Lung microvascular endothelial cell (primary cell): ENCODE results near the gene HOXD1. TPM values are rescaled to one million over a fixed set of nuclear protein-coding genes. Genes with fewer than 3 reads are reported as not detected.

Experiments
- DNase-seq, 2 donors: peaks; one replicate each; pipeline versions ENCODE4 v3.0.0 to v3.0.0-alpha.2; 2010; ENCODE audit warnings: low read depth in 2 of 2
- total RNA-seq: library from RNA; depleted of rRNA; stranded (reverse); fragments of >200 nt; gene quantifications from 2 replicates; pipeline ENCODE4 v1.2.1, GENCODE V29; 2014

HOXD1 gene
- total RNA-seq, 1 donor from 2014 or later = 6.7 TPM

DNA sequence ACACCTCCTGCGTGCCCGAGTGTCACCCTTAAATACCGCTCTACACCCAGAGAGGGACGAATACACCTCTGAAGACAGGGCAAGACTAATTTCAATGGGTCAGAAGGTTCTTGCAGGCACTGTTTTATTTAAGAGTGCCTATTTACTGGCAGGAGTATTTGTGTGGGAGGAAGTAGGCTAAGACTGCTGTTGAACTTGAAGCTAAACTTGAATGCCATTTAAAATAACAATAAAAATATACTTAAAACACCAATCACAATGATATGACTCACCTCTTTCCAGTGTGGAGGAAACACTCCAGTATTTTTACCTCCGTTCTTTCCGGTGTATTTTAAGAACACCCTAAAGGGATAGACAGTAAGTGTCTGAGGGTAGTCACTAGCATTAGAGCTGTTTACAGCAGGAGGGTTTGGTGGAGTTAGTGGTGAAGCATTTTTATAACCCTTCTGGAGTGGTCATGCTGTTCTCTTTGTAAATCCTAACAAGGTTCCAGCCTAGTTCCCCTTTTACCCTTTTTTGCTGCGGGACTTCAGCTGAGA is 9.6 kb upstream of the HOXD1 start:
- peak; percentile 47 to 59 for DNase-seq

DNA sequence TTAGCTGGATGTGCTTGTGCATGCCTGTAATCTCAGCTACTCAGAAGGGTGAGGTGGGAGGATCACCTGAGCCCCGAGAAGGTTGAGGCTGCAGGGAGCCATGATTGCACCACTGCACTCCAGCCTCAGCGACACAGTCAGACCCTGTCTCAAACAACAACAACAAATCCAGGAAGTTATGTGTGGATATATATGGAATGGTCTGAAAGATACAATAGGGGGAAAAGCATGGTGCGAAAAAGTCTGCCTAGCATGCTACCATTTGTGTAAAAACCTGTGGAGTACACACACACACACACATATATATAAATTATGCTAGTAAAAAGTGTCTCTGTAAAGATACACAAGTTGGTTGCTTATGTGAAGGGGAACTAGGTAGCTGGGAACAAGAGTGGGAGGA is 6.9 kb upstream of the HOXD1 start:
- DNase-seq = peak in 1 of 2 donors; percentile 78

DNA sequence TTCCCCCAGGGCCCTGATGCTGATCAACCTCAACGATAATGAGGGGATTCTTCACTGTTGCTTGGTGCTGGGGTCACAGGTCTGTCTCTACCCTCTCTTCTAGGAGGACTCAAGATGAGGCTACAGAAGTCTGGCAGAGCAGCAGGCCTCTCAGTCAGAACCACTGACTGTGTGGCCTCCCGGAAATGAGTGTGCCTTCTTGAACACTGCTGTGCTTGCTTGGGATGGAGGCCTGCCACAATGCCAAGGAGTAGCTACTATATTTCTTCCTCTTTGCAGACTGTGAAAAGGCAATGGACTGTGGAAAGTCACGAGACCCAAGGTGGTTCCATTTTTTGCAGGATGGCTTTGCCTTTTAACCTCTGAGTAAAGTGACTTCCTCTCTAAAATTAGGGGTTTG is 5.8 kb upstream of the HOXD1 start:
- peak in 1 of 2 donors; percentile 32 for DNase-seq

DNA sequence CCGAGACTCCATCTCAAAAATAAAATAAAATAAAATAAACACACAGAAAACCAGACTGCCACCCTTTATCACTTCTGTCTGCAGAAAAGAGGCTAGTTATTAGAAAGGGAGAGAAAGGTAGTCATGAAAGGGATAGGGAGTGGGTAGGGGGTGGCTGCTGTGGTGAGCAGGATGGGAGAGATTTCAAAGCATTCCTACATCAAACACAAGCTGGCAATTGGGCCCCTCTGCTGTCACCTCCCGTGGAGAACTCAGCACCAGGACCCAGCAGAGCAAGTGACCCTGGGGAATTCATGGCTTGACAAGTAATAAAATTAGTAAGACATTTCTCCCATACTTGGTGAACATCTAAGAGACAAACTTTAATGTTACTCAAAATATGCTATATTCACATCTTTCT is 3.7 kb upstream of the HOXD1 start:
- no peak for DNase-seq

DNA sequence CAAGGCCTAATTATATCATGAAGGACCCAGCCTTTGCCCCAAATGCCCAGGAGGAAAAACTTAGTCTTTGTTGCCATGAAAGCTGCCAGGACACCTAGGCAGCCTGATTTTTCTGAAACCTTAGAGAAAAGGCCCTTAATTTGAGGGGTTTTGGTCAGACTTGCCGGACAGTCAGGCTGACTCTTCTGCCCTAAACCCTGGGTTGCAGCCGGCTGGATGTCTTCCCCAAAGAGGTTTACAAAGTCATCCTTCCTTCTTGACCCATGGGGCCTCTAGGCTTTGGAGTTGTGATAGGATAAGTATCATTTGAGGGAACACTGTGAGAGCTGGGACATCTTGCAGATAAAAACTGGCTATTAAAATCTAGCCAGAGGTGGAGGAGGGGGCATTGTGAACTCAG is 2.4 kb upstream of the HOXD1 start:
- no peak for DNase-seq

DNA sequence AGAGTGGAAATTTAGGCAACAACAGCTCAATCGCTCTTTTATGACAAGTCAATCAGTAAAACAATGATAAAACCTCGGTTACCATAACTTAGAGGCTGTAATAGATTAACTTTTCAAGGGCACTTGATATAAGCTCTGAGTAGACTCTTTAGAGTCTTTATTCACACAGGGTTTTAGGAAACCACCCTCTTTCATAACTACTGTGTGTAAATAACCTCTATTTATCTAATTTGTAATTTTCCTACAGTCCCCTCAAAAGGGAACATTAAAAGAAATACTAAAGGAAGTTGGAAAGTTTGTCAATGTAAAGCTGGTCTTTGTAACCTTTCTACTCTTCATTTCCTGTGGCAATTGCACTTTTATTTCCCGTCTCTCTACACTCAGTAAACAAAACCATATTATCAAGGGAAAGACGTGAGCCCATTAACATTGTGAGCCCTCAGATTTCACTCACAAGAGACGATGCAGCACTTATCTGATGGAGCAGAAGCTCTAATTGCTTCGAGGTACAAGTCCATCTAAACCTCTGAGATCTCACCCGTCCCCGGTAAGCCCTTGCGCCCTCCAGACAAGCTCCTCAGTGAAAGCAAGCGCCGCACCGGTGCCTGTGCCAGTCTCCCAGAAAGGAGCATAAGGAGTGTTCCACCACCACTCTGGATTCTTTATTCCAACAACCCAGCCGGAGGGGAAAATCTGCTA is 1.1 kb upstream of the HOXD1 start:
- peak in 1 of 2 donors; percentile 50 for DNase-seq

DNA sequence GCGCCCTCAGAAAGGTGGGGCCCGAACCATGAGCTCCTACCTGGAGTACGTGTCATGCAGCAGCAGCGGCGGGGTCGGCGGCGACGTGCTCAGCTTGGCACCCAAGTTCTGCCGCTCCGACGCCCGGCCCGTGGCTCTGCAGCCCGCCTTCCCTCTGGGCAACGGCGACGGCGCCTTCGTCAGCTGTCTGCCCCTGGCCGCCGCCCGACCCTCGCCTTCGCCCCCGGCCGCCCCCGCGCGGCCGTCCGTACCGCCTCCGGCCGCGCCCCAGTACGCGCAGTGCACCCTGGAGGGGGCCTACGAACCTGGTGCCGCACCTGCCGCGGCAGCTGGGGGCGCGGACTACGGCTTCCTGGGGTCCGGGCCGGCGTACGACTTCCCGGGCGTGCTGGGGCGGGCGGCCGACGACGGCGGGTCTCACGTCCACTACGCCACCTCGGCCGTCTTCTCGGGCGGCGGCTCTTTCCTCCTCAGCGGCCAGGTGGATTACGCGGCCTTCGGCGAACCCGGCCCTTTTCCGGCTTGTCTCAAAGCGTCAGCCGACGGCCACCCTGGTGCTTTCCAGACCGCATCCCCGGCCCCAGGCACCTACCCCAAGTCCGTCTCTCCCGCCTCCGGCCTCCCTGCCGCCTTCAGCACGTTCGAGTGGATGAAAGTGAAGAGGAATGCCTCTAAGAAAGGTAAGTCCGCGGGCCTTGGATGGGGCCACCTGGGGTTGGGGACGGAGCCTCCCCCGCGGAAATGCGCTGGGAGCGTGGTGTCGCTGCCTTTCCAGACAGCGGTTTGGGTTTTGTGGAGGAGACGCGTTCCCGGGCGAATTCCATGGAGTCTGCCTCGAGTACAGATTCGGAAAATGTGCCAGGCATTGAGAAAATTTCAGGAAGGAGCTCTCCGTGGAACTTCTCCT is 559 bp downstream of the HOXD1 start:
- peak in 1 of 2 donors; percentile 40 for DNase-seq

DNA sequence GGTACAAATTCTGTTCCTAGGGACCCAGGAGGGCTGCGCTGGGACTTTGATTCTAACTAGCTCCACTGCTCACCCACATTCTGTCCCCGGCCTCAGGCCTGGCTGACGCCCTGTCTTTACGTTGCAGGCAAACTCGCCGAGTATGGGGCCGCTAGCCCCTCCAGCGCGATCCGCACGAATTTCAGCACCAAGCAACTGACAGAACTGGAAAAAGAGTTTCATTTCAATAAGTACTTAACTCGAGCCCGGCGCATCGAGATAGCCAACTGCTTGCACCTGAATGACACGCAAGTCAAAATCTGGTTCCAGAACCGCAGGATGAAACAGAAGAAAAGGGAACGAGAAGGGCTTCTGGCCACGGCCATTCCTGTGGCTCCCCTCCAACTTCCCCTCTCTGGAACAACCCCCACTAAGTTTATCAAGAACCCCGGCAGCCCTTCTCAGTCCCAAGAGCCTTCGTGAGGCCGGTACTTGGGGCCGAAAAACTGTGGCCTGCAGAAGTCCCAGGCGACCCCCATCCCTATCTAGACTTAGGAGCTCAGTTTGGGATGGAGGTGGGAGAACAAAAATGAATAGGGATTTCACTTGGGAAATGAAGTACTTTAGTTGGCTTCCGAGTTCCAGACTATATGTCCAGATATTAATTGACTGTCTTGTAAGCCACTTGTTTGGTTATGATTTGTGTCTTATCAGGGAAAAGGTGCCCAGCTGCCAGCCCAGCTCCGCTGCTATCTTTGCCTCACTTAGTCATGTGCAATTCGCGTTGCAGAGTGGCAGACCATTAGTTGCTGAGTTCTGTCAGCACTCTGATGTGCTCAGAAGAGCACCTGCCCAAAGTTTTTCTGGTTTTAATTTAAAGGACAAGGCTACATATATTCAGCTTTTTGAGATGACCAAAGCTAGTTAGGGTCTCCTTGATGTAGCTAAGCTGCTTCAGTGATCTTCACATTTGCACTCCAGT is 1.5 kb downstream of the HOXD1 start:
- DNase-seq = peak; percentile 14 to 35

DNA sequence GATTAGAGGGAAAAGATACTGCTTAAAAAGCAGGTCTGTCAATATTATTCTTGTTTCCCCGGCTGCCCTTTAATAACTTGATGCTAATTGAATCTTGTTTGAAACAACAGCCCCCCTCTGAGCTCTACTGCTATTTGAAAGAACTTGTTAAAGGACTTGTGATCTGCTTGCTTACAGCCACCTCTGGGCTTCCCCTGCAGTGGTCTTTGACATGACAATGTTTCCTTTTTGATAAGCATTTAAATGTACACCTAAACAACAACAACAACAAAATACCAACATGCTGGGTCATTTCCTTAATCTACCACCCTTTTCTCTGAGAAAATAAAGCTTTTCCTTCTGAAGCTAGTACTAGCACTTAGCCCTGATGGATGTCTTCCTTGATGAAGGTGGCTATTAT is 3.9 kb downstream of the HOXD1 start:
- no peak for DNase-seq

DNA sequence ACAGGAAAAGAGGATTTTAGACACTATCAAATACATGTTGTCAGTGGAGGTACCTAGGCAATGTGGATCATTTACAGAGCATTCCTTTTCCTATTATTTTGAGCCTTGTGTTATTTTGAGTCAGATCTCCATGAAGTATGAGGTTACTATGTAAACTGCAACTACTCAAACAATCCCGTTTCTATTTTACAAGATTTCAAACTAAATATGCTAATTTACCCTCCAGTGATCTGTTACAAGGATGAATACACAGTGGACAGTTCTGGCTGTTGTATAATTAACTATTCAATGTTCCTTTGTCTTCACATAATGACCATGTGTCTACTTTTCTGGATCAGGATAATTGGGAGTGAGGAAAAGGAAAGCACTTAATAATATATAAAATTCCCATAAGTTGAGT is 4.6 kb downstream of the HOXD1 start:
- no peak for DNase-seq

DNA sequence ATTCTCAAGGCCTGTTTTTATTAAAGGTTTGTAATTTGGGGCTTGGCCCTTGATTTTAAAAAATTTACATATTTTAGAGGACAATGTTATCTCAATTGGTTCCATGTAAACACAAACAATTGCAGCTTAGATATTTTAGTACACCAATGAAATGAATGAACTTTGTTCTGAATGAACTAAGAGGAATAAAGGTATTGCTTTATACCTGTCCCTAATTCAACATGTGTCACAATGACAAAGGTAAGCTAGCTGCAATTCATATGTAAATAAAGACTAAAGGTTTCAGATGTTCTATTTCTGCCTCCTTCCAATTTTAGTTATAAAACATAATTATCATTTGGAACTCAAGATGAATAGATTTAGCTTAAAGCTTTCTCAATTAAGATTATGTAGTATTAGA is 11.4 kb downstream of the HOXD1 start:
- DNase-seq = no peak

DNA sequence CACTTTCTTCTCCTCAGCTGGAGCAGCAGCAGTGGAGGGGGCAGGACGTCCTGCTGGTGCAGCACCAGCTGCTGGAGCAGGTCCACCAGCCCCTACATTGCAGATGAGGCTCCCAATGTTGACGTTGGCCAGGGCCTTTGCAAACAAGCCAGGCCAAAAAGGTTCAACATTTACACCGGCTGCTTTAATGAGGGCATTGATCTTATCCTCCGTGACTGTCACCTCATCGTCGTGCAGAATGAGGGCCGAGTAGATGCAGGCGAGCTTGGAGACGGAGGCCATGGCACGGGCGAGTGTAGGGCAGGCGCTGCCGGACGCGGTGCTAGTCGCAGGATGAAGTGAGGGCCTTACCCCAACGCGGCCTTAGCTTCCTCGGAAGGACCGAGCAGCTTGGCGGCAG is 12.5 kb downstream of the HOXD1 start:
- no peak for DNase-seq

DNA sequence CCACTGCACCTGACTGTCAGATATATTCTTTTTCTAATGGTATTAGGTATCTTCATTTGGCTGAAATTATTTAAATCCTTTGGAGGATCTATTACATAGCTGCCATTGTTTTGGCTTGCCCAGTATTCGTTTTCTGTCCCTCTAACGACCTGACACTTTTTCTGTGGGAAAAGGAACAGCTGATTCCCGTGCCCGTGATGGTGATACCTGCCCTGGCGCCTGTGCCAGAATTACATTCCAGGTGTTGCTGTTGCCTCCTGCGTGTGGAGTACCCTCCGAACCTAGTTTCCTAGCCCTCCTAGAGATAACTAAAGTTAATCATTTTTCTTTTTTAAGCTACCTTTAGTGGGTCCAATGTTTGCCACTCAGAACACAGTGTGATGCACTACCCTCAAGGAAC is 14.0 kb downstream of the HOXD1 start:
- DNase-seq = no peak

DNA sequence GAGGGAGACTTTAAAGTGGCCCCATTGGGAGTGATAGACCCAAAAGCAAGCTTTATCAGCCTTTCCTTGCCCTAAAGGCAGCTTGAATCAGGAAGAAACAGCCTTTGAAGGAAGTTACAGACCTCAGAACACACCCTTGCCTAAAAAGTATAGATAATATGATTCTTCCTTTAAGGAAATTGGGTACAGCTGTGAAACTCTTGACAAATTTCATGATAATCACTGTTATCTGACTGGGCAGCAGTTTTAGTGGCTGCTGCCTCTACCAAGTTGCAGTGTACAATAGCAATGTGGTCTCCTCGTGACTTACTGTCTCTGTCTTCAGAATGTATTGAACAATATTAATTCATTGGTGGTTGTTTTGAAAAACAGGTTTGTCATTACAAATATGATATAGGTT is 16.7 kb downstream of the HOXD1 start:
- no peak for DNase-seq

DNA sequence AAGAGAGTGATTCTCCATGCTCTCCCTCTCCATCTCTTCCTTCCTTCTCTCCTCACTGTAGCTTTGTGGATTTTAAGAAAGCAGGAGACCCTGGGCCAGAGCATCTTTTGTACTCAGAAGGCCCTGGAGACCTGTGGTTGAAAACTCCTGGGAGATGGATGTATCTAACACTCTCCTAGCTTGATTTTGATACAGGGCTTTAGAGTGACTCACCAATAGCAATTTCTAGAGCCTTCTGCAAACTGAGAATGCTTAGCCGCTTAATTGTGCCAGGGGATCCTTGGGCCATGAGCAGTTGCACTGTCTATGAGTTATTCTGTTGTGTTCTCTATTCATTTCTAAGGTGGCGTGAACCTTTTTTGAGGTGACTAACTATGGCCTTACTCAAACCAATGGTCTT is 17.7 kb downstream of the HOXD1 start:
- DNase-seq = no peak

DNA sequence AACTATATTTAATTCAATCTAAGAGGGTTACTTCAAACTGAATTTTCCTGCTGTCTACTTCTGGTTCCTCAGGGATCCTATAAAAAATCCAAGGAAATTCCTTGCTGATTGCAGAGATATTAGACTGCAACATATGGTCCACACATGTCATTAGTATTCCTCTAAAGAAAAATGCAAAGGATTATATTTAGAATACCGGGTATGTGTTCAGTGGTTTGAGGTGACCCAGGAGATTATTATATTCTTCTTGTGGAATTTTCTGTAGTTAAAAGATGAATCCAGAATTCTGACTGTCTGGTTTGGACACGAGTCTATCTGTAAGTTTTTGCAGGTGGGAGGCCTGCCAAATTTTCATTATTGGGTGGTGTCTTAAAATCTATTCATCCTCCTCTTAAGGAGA is 18.2 kb downstream of the HOXD1 start:
- DNase-seq = no peak

DNA sequence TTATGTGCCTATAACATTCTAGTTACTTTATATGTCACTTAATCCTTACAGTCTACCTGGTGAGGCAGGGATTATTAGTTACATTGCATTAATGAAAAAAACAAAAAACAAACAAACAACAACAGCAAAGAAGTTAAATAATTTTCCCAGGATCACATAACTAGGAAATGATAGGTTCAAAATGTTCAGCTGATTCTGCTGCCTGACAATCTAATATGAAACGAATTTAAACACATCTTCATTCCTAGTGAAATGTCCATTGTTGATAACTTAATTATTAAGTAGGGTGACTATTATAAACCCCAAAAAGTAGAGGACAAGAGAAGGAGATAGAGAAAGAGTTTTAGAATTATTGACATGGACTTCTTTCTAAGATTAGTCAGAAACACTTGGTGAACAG is 22.6 kb downstream of the HOXD1 start:
- DNase-seq = no peak

DNA sequence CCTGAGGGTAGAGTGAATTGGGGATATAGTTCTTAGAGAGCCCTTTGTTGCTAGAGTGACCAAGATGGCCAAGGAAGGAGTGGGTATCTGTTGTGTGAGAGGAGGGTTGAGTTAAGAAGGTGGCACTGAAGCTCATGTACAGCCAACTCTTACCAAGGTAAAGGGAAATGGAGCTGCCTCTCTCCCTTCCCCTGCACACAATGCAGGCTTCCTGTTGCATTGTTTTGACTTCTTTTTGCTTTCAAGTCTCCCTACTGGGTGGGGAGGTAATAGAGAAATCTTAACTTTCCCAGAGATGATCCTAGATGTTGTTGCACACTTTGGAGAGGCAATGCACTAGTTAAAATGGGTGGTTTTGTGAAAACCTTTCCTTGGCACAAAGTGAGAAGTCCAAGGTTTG is 23.8 kb downstream of the HOXD1 start:
- DNase-seq = peak; percentile 27 to 39

DNA sequence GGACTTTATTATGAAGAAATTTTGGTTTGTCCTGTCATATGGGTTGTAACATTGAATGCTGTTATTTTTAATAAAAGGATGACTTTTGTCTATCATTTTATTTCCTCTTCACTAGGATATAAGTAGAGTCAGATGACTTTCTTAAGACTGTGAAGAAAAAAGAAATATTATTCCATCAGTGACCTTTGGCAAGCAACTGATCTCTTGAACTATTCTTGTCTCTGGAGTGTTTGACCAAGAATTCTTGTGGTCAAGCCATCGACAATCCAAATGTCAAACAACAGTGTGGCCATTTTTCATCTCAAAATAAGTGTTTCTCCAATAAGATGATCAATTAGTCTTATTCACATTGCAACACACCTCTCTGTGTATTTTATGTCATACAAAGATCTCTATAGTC is 24.9 kb downstream of the HOXD1 start:
- DNase-seq = no peak

DNA sequence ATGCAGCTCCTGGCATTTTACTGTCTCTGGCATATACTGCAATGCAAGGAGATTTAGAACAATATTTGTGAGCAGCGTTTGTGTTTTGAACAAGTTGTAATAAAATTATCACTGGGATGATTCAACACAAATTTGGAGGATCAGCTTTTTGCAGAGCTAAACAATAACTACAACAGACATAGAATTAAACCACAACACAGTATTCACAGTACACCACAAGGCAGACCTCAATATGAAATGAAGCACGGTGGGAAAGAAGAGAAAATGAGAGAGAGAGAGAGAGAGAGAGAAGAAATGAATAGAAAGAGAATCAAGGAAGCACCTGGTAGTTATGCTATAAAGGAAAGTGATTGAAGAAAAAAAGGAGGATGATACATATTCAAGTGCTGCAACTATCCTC is 39.4 kb downstream of the HOXD1 start:
- DNase-seq = no peak

DNA sequence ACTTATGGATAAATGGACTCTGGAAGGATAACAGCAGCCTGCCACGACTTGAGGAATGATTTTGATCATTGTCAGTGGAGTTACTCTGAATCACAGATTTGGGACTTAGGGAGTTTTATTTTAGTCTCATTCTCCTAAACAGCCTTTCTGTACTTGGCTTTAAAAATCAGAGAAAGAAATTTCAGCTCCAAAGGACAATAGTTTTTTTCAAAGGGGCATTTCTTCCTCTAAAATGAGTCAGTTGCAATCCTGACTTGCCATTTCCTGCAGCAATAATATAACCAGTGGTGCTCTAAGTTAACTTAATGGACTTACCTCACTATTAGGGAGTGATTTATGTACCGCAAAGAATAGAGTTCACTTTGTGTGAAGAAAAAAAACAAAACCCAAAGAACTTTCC is 45.7 kb downstream of the HOXD1 start:
- DNase-seq = peak; percentile 68 to 72

DNA sequence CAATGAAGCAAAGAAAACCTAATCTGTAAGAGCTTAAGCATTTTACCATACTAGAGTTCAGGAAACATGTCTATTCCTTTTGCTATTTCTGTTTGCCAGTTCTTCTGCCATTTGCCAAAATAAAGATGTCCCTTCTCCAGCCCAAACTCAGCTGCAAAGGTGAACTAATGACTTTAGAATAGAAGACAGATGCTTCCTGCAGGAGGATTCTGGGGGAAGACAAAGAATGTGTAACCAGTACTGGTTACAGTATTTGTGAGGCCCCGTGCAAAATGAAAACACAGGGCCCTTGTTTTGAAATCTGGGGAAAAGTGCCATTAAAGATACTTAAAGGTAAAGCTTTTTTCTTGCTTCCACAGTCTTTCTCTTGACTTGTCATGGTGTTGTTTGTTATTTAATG is 46.5 kb downstream of the HOXD1 start:
- DNase-seq = peak in 1 of 2 donors; percentile 44
